GM19395 (cell line): ENCODE results near the gene SELENOO.

ENCODE experiments used
- ATAC-seq: cut with Tn5 transposase; IDR thresholded peaks from one replicate; pipeline ENCODE4 v1.9.1; 2021; ENCODE audit warnings: mild to moderate bottlenecking, moderate library complexity; ENCODE audit not compliant: unreplicated experiment

Gene SELENOO

DNA sequence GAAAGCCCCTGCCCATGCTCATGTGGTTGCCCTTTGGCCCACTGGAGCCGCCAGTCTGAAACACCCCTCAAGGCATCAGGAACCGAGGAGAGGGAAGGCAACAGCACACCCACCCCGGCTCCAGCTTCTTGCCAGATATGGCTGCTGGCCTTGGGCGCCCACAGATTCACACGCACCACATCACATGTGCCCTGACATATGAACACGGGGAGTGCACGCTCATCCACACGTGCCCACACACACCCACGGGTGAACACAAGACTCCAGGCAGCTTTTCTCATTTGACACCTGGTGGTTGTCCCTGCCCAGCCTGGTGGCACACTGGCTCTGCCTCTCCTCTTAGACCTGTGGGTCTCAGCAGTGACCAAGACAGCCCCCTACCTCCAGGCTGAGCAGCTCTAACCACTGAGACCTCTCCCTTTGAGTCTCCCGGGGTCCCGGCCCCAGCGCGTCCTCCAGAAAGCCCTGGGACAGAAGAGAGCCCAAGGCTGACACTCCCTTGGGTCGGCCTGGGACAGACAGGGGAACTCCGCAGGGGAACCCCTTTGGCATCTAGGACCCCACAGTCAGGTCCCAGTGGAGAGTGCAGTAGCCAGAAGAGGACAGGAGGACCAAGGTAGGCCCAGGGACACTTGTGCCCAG, 63.4 kb downstream of the SELENOO start:
- ATAC-seq = no peak

DNA sequence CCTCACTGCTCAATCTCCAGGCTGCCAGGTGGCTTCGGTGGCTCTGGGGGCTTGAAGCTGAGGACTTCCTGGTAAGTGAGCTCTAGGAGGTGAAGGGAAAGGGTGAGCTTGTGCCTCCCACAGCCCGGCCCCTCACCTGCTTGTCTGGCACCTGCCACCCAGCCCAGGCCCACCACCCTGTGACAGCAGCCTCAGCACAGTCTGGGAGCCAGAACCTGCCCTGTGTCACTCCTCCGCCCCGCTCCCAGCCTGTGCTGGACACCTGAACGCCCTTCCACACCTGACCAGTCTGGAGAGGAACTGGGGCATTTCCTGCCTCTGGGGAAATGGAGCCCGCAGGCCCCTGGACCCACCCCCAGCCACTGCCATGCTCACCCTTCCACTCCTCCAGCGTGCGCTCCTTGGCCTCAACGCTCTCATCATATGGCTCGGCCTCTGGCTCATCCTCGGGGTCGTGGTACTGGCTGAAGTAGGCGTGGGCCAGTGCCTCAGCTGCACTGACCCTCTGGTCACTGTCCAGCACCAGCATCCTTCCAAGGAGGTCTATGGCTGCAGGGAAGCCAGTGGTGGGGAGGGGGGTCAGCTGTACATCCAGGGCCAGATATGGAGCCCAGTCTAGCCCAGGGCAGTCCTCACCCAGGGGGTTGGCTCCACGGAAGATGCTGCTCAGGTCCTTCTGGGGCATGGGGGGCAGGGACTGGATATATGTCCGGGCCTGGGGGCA, 64.3 kb downstream of the SELENOO start:
- no peak for ATAC-seq

GRCh38 chr22:50266994-50267393, 66.2 kb downstream of the SELENOO start:
- ATAC-seq = no peak
